SK-N-SH treated with all-trans-retinoic acid at 6 μM for 48 hours (cell line): ENCODE data around the gene SMTNL2.

ENCODE experiments used
- ATAC-seq: fragments of 200-7000 bp; cut with Tn5 transposase; 3 replicates; pipeline ENCODE4 v1.9.1; 2020; ENCODE audit warnings: mild to moderate bottlenecking, moderate library complexity
- ARNTL ChIP-seq: fragments of 450-650 bp; formaldehyde crosslinking; IDR thresholded peaks from 2 replicates; pipeline ENCODE4 v1.5.0; 2020; ENCODE audit warnings: low read depth, mild to moderate bottlenecking, moderate library complexity, borderline replicate concordance
- CSDC2 ChIP-seq: fragments of 250-450 bp; sonication (Bioruptor Pico); IDR thresholded peaks from 2 replicates; pipeline ENCODE4 v1.5.0; 2020; ENCODE audit warnings: mild to moderate bottlenecking, moderate library complexity
- ESRRG ChIP-seq: fragments of 250-450 bp; sonication (Bioruptor Pico); IDR thresholded peaks from 2 replicates; pipeline ENCODE4 v1.6.1; 2021; ENCODE audit warnings: mild to moderate bottlenecking
- ISL1 ChIP-seq: fragments of 250-450 bp; sonication (Bioruptor Pico); IDR thresholded peaks from 2 replicates; pipeline ENCODE4 v2.1.2; 2022; ENCODE audit warnings: mild to moderate bottlenecking, moderate library complexity
- OSR1 ChIP-seq: fragments of 250-450 bp; sonication (Bioruptor Pico); IDR thresholded peaks from 2 replicates; pipeline ENCODE4 v1.8.0; 2022; ENCODE audit warnings: moderate library complexity, mild to moderate bottlenecking, inconsistent platforms
- PPARA ChIP-seq: fragments of 250-450 bp; sonication (Bioruptor Pico); IDR thresholded peaks from 2 replicates; pipeline ENCODE4 v1.5.0; 2020; ENCODE audit warnings: mild to moderate bottlenecking, borderline replicate concordance
- RARB ChIP-seq: fragments of 250-450 bp; sonication (Bioruptor Pico); IDR thresholded peaks from 2 replicates; pipeline ENCODE4 v1.8.0; 2021; ENCODE audit warnings: mild to moderate bottlenecking, moderate library complexity
- SNAI2 ChIP-seq: fragments of 250-450 bp; sonication (Bioruptor Pico); IDR thresholded peaks from 2 replicates; pipeline ENCODE4 v1.5.0; 2020; ENCODE audit warnings: mild to moderate bottlenecking, moderate library complexity
- TCF4 ChIP-seq: fragments of 250-450 bp; sonication (Bioruptor Pico); IDR thresholded peaks from 2 replicates; pipeline ENCODE4 v1.8.0; 2021; ENCODE audit warnings: mild to moderate bottlenecking, moderate library complexity, borderline replicate concordance
- TOX ChIP-seq: fragments of 250-450 bp; sonication (Bioruptor Pico); IDR thresholded peaks from 2 replicates; pipeline ENCODE4 v1.8.0; 2021; ENCODE audit warnings: mild to moderate bottlenecking, moderate library complexity, borderline replicate concordance
- ZC3H10 ChIP-seq: fragments of 250-450 bp; sonication (Bioruptor Pico); IDR thresholded peaks from 2 replicates; pipeline ENCODE4 v1.5.1; 2021; ENCODE audit warnings: mild to moderate bottlenecking, moderate library complexity
- ZFP3 ChIP-seq: fragments of 250-450 bp; sonication (Bioruptor Pico); IDR thresholded peaks from 2 replicates; pipeline ENCODE4 v1.5.0; 2020; ENCODE audit warnings: mild to moderate bottlenecking, moderate library complexity
- ZFP30 ChIP-seq: fragments of 450-650 bp; formaldehyde crosslinking; IDR thresholded peaks from 2 replicates; pipeline ENCODE4 v1.5.0; 2022; ENCODE audit warnings: mild to moderate bottlenecking, moderate library complexity
- ZNF565 ChIP-seq: fragments of 450-650 bp; formaldehyde crosslinking; conservative IDR thresholded peaks from 2 replicates; pipeline ENCODE4 v1.5.0; 2020; ENCODE audit warnings: low read depth, mild to moderate bottlenecking, moderate library complexity
- ZNF70 ChIP-seq: fragments of 450-650 bp; formaldehyde crosslinking; IDR thresholded peaks from 2 replicates; pipeline ENCODE4 v1.5.0; 2020; ENCODE audit warnings: mild to moderate bottlenecking, moderate library complexity
- ZNF8 ChIP-seq: fragments of 450-650 bp; formaldehyde crosslinking; IDR thresholded peaks from 2 replicates; pipeline ENCODE4 v1.5.0; 2020; ENCODE audit warnings: mild to moderate bottlenecking, moderate library complexity
- TF ChIP-seq, protein P1 (sequence below): fragments of 250-450 bp; sonication (Bioruptor Pico); IDR thresholded peaks from 2 replicates; pipeline ENCODE4 v1.5.1; 2020; ENCODE audit warnings: low read depth, mild to moderate bottlenecking, moderate library complexity
- TF ChIP-seq, protein P2 (sequence below): fragments of 250-450 bp; sonication (Bioruptor Pico); IDR thresholded peaks from 2 replicates; pipeline ENCODE4 v1.8.0; 2021; ENCODE audit warnings: low read depth, mild to moderate bottlenecking, moderate library complexity, borderline replicate concordance
- TF ChIP-seq, protein P3 (sequence below): fragments of 250-450 bp; sonication (Bioruptor Pico); IDR thresholded peaks from 2 replicates; pipeline ENCODE4 v1.5.0; 2020; ENCODE audit warnings: mild to moderate bottlenecking, moderate library complexity
- TF ChIP-seq, protein P4 (sequence below): fragments of 250-450 bp; sonication (Bioruptor Pico); IDR thresholded peaks from 2 replicates; pipeline ENCODE4 v1.8.0; 2020; ENCODE audit warnings: mild to moderate bottlenecking, moderate library complexity, borderline replicate concordance

SMTNL2 gene

DNA sequence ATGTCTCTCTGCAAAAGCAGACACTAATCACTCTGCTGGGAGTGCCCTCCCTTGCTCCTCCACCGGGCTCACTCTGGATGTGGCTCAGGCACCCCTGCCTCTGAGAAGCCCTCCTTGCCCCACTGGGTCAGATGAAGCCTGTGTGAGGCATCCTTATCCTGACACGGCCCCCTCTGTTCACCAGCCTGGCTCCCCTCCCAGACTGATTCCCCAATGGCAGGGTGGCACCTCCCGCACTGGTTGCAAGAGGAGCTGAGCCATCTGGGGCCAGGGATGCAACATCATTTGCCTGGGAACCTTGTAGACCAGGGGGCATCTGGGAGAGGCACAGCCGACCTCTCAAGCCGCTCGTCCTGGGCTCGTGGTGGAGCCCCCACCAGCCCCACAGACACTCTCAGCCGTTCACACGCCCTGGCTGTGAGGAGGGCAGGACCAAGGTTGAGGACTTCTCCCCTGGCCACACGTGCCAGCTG lies 6.7 kb downstream of the SMTNL2 start:
- ATAC-seq: no peak

DNA sequence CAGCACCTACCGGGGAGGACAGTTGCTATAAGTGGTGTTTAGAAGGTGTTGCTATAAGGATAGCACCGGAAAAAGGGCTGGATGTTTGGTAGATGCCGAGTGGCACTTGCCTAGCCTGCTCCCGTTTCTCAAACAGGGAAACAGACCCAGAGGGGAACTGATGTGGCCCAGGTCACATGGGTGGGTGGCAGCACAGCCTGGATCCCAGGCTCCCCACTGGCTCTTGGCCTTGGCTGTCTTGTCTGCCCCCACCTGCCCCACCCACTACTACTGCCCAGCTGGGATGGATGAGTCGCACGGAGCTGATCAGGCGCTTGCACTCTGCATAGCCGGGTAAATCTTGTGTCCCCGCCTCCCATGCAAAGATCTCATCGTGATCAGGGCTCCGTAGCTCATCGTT lies 7.2 kb downstream of the SMTNL2 start:
- TF ChIP-seq CSDC2 (CRISPR knock-in tag) (no peak), TOX (CRISPR knock-in tag) (no peak), ZNF70 (CRISPR knock-in tag) (no peak), OSR1 (no peak), TCF4 (CRISPR knock-in tag) (no peak), RARB (CRISPR knock-in tag) (no peak), ISL1 (CRISPR knock-in tag) (no peak), ZFP30 (CRISPR knock-in tag) (no peak), ZFP3 (no peak), ARNTL (CRISPR knock-in tag) (no peak), ZC3H10 (no peak), ESRRG (CRISPR knock-in tag) (no peak), ZNF8 (CRISPR knock-in tag) (no peak), SNAI2 (CRISPR knock-in tag) (no peak)
- TF ChIP-seq, protein P1, sequence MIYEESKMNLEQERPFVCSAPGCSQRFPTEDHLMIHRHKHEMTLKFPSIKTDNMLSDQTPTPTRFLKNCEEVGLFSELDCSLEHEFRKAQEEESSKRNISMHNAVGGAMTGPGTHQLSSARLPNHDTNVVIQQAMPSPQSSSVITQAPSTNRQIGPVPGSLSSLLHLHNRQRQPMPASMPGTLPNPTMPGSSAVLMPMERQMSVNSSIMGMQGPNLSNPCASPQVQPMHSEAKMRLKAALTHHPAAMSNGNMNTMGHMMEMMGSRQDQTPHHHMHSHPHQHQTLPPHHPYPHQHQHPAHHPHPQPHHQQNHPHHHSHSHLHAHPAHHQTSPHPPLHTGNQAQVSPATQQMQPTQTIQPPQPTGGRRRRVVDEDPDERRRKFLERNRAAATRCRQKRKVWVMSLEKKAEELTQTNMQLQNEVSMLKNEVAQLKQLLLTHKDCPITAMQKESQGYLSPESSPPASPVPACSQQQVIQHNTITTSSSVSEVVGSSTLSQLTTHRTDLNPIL (CRISPR knock-in tag): no peak
- TF ChIP-seq, protein P2, sequence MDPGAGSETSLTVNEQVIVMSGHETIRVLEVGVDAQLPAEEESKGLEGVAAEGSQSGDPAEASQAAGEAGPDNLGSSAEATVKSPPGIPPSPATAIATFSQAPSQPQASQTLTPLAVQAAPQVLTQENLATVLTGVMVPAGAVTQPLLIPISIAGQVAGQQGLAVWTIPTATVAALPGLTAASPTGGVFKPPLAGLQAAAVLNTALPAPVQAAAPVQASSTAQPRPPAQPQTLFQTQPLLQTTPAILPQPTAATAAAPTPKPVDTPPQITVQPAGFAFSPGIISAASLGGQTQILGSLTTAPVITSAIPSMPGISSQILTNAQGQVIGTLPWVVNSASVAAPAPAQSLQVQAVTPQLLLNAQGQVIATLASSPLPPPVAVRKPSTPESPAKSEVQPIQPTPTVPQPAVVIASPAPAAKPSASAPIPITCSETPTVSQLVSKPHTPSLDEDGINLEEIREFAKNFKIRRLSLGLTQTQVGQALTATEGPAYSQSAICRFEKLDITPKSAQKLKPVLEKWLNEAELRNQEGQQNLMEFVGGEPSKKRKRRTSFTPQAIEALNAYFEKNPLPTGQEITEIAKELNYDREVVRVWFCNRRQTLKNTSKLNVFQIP (CRISPR knock-in tag): no peak
- TF ChIP-seq, protein P3, sequence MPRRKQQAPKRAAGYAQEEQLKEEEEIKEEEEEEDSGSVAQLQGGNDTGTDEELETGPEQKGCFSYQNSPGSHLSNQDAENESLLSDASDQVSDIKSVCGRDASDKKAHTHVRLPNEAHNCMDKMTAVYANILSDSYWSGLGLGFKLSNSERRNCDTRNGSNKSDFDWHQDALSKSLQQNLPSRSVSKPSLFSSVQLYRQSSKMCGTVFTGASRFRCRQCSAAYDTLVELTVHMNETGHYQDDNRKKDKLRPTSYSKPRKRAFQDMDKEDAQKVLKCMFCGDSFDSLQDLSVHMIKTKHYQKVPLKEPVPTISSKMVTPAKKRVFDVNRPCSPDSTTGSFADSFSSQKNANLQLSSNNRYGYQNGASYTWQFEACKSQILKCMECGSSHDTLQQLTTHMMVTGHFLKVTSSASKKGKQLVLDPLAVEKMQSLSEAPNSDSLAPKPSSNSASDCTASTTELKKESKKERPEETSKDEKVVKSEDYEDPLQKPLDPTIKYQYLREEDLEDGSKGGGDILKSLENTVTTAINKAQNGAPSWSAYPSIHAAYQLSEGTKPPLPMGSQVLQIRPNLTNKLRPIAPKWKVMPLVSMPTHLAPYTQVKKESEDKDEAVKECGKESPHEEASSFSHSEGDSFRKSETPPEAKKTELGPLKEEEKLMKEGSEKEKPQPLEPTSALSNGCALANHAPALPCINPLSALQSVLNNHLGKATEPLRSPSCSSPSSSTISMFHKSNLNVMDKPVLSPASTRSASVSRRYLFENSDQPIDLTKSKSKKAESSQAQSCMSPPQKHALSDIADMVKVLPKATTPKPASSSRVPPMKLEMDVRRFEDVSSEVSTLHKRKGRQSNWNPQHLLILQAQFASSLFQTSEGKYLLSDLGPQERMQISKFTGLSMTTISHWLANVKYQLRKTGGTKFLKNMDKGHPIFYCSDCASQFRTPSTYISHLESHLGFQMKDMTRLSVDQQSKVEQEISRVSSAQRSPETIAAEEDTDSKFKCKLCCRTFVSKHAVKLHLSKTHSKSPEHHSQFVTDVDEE: no peak
- peak; percentile 32 for ATAC-seq

More for the DNA sequence above, 6.7 kb downstream of the SMTNL2 start:
- TF ChIP-seq, protein P1 (CRISPR knock-in tag): no peak
- TF ChIP-seq ISL1 (CRISPR knock-in tag) (no peak), PPARA (CRISPR knock-in tag) (no peak), ZNF565 (CRISPR knock-in tag) (no peak)

DNA sequence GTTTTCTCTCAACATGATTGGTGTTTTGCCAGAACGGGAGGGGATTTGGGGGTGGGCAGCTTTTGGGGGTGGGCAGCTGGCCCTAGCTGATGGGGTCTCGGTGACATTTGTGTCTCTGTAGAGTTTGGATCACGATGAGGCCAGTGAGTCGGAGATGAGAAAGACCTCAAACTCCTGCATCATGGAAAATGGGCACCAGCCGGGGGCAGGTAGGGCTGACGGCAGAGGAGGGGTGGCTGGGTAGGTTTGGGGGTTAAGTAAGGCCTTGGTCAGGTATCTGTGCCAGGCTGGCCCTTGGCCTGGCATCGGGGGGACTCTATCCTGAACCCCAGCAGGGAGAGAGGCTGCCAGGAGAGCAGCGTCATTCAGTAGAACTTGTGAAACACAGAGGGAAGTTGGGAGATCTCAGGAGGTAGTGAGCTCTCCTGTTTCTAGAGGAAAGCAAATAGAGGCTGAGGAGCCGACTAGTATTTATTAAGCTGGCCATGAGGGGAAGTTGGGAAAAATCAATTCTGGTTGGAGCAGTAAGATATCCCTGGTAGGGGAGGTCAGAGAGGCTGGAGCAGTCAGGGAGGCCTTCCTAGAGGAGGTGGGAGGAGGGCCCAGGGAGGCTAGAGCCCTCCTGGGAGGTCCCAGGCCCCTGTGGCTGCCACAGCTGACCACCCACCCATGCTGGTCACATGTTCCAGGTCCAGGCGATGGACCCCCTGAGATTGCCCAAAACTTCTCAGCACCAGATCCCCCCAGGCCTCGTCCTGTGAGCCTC lies 8.1 kb downstream of the SMTNL2 start:
- ATAC-seq: no peak

More for the DNA sequence above, 8.1 kb downstream of the SMTNL2 start:
- TF ChIP-seq TOX (CRISPR knock-in tag) (no peak), ZC3H10 (no peak), ESRRG (CRISPR knock-in tag) (no peak)
- TF ChIP-seq, protein P4, sequence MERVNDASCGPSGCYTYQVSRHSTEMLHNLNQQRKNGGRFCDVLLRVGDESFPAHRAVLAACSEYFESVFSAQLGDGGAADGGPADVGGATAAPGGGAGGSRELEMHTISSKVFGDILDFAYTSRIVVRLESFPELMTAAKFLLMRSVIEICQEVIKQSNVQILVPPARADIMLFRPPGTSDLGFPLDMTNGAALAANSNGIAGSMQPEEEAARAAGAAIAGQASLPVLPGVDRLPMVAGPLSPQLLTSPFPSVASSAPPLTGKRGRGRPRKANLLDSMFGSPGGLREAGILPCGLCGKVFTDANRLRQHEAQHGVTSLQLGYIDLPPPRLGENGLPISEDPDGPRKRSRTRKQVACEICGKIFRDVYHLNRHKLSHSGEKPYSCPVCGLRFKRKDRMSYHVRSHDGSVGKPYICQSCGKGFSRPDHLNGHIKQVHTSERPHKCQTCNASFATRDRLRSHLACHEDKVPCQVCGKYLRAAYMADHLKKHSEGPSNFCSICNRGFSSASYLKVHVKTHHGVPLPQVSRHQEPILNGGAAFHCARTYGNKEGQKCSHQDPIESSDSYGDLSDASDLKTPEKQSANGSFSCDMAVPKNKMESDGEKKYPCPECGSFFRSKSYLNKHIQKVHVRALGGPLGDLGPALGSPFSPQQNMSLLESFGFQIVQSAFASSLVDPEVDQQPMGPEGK (CRISPR knock-in tag): no peak
